LNCaP clone FGC (cell line): ENCODE results near the gene GRB14.
A peak's percentile ranks its signal among the peaks of the same experiment; 100 is the strongest.
"Not testable (repeated sequence)": the region's sequence is repeated elsewhere in the genome, so short reads cannot be mapped to it uniquely, and the experiment has no call there.

Experiments used
- DNase-seq: peaks from one replicate; pipeline ENCODE4 v3.0.0-alpha.2; 2011; ENCODE audit warnings: low read depth
- H3K4me3 ChIP-seq: 2 replicates; pipeline ENCODE4 v1.5.1; 2011; ENCODE audit warnings: mild to moderate bottlenecking, low read depth, low read length, control low read depth
- CTCF ChIP-seq: IDR thresholded peaks from 2 replicates; pipeline ENCODE4 v1.5.1; 2012; ENCODE audit warnings: mild to moderate bottlenecking; ENCODE audit not compliant: control insufficient read depth, insufficient read depth; ENCODE audit errors: extremely low read depth

GRB14 gene

GRCh38 chr2:164479460-164479859 is 141.8 kb downstream of the GRB14 start:
- no peak overlapping the region for H3K4me3 ChIP-seq
- DNase-seq = no peak
- TF ChIP-seq CTCF = peak; percentile 65

GRCh38 chr2:164478205-164478604 is 143.1 kb downstream of the GRB14 start:
- H3K4me3 ChIP-seq = no peak overlapping the region
- DNase-seq = no peak
- no peak for TF ChIP-seq CTCF

GRCh38 chr2:164474873-164475272 is 146.4 kb downstream of the GRB14 start:
- DNase-seq = no peak
- H3K4me3 ChIP-seq = no peak overlapping the region
- TF ChIP-seq CTCF = no peak

- no peak overlapping the region for H3K4me3 ChIP-seq
- no peak for TF ChIP-seq CTCF
- DNase-seq = no peak
These were observed 148.3 kb downstream of the GRB14 start for GRCh38 chr2:164473021-164473420.

GRCh38 chr2:164465047-164465446 is 156.2 kb downstream of the GRB14 start:
- DNase-seq = not testable (repeated sequence)

GRCh38 chr2:164464376-164464775 is 156.9 kb downstream of the GRB14 start:
- H3K4me3 ChIP-seq = no peak overlapping the region

More at GRCh38 chr2:164465047-164465446, 156.2 kb downstream of the GRB14 start:
- not testable (repeated sequence) for H3K4me3 ChIP-seq

GRCh38 chr2:164458792-164459191 is 162.5 kb downstream of the GRB14 start:
- H3K4me3 ChIP-seq = no peak overlapping the region
- TF ChIP-seq CTCF = no peak
- DNase-seq = no peak

More at GRCh38 chr2:164464376-164464775, 156.9 kb downstream of the GRB14 start:
- no peak for TF ChIP-seq CTCF
- no peak for DNase-seq

GRCh38 chr2:164457271-164457670 is 164.0 kb downstream of the GRB14 start:
- no peak for DNase-seq
- H3K4me3 ChIP-seq = no peak overlapping the region
- no peak for TF ChIP-seq CTCF
